Measurements from ENCODE around the gene SELENOP.

DNA sequence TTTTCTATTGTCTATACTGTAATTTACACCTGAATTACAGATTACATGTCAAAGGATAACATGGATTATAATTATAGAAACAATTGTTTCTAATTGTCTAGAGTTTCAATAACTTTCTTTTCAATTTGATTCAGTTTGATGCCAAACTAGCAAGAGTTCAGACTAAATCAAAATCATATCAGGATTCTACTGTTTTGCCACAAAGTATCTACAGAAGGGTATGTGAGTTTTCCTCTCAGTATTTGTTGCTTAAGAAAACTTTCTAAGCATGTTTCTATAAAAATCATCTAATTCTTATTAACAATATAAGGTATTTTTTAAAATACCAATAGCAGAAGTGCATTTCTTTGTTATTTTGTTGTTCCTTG is 12.5 kb downstream of the SELENOP start:
- TF ChIP-seq, protein P1, sequence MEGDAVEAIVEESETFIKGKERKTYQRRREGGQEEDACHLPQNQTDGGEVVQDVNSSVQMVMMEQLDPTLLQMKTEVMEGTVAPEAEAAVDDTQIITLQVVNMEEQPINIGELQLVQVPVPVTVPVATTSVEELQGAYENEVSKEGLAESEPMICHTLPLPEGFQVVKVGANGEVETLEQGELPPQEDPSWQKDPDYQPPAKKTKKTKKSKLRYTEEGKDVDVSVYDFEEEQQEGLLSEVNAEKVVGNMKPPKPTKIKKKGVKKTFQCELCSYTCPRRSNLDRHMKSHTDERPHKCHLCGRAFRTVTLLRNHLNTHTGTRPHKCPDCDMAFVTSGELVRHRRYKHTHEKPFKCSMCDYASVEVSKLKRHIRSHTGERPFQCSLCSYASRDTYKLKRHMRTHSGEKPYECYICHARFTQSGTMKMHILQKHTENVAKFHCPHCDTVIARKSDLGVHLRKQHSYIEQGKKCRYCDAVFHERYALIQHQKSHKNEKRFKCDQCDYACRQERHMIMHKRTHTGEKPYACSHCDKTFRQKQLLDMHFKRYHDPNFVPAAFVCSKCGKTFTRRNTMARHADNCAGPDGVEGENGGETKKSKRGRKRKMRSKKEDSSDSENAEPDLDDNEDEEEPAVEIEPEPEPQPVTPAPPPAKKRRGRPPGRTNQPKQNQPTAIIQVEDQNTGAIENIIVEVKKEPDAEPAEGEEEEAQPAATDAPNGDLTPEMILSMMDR (IDR thresholded peaks at IDR 0.05): no peak
- no peak for TF ChIP-seq POLR2AphosphoS5 (IDR thresholded peaks at IDR 0.05)

All from esophagus muscularis mucosa (tissue), 3 donors.